HepG2 (cell line): ENCODE results near the gene TEAD1. TPM values are rescaled to one million over a fixed set of nuclear protein-coding genes. Genes with fewer than 3 reads are reported as not detected.
A peak's percentile ranks its signal among the peaks of the same experiment; 100 is the strongest.

Source experiments
- AGO2 ChIP-seq: fragments of 200-400 bp; formaldehyde crosslinking; optimal IDR thresholded peaks from 2 replicates; pipeline ENCODE3; 2017; ENCODE audit warnings: mild to moderate bottlenecking, low read depth, low read length, moderate library complexity
- ELF1 ChIP-seq: sonication (generic); formaldehyde crosslinking; IDR thresholded peaks from 2 replicates; pipeline ENCODE4 v1.4.0; 2020; ENCODE audit warnings: missing genetic modification reagents
- GLI4 ChIP-seq: sonication (generic); formaldehyde crosslinking; IDR thresholded peaks from 2 replicates; pipeline ENCODE4 v1.5.1; 2020; ENCODE audit warnings: missing genetic modification reagents, mild to moderate bottlenecking, moderate library complexity, borderline replicate concordance
- HNF4A ChIP-seq: sonication (generic); formaldehyde crosslinking; IDR thresholded peaks from 2 replicates; pipeline ENCODE4 v1.4.0; 2020; ENCODE audit warnings: missing genetic modification reagents
- IKZF5 ChIP-seq: IDR thresholded peaks from 2 replicates; pipeline ENCODE4 v1.6.1; 2018; ENCODE audit warnings: missing genetic modification reagents, mild to moderate bottlenecking, missing compliant biosample characterization
- KDM2A ChIP-seq: sonication (generic); formaldehyde crosslinking; IDR thresholded peaks from 2 replicates; pipeline ENCODE4 v1.4.0; 2020; ENCODE audit warnings: low read depth, missing genetic modification reagents, borderline replicate concordance
- MXI1 ChIP-seq: IDR thresholded peaks from 3 replicates; pipeline ENCODE4 v1.6.1; 2012; ENCODE audit warnings: low read depth, low read length, inconsistent platforms, borderline replicate concordance
- NR2C2 ChIP-seq: sonication (generic); formaldehyde crosslinking; IDR thresholded peaks from 2 replicates; pipeline ENCODE4 v1.4.0; 2020; ENCODE audit warnings: missing genetic modification reagents, mild to moderate bottlenecking, moderate library complexity, borderline replicate concordance
- POLR2AphosphoS5 ChIP-seq: IDR thresholded peaks from 2 replicates; pipeline ENCODE4 v1.6.1; 2012; ENCODE audit warnings: low read depth, low read length
- SMC3 ChIP-seq: IDR thresholded peaks from 2 replicates; pipeline ENCODE4 v1.6.1; 2011; ENCODE audit warnings: low read length, improper control_type of control experiment
- STAT5B ChIP-seq: sonication (generic); formaldehyde crosslinking; IDR thresholded peaks from 2 replicates; pipeline ENCODE4 v1.4.0; 2020; ENCODE audit warnings: missing genetic modification reagents
- STAT6 ChIP-seq: sonication (generic); formaldehyde crosslinking; IDR thresholded peaks from 2 replicates; pipeline ENCODE4 v1.4.0; 2020; ENCODE audit warnings: missing genetic modification reagents, mild to moderate bottlenecking, borderline replicate concordance
- TMF1 ChIP-seq: sonication (generic); formaldehyde crosslinking; IDR thresholded peaks from 2 replicates; pipeline ENCODE4 v1.8.1; 2022; ENCODE audit warnings: low read depth, missing genetic modification reagents
- TSC22D2 ChIP-seq: sonication (generic); formaldehyde crosslinking; IDR thresholded peaks from 2 replicates; pipeline ENCODE4 v1.5.1; 2020; ENCODE audit warnings: missing genetic modification reagents, mild to moderate bottlenecking, borderline replicate concordance
- ZNF17 ChIP-seq: sonication (generic); formaldehyde crosslinking; IDR thresholded peaks from 2 replicates; pipeline ENCODE4 v1.5.0; 2020; ENCODE audit warnings: mild to moderate bottlenecking, missing genetic modification reagents
- ZNF264 ChIP-seq: sonication (generic); formaldehyde crosslinking; IDR thresholded peaks from 2 replicates; pipeline ENCODE4 v1.4.0; 2020; ENCODE audit warnings: missing genetic modification reagents
- ZNF431 ChIP-seq: sonication (generic); formaldehyde crosslinking; IDR thresholded peaks from 2 replicates; pipeline ENCODE4 v1.9.0; 2022; ENCODE audit warnings: missing genetic modification reagents, low read depth, mild to moderate bottlenecking, borderline replicate concordance
- ZNF468 ChIP-seq: sonication (generic); formaldehyde crosslinking; IDR thresholded peaks from 2 replicates; pipeline ENCODE4 v1.8.0; 2022; ENCODE audit warnings: mild to moderate bottlenecking, moderate library complexity, missing genetic modification reagents
- ZNF501 ChIP-seq: sonication (generic); formaldehyde crosslinking; IDR thresholded peaks from 2 replicates; pipeline ENCODE4 v1.5.1; 2020; ENCODE audit warnings: mild to moderate bottlenecking, moderate library complexity, missing genetic modification reagents
- ZNF737 ChIP-seq: sonication (generic); formaldehyde crosslinking; IDR thresholded peaks from 2 replicates; pipeline ENCODE4 v1.5.0; 2020; ENCODE audit warnings: missing genetic modification reagents, mild to moderate bottlenecking, borderline replicate concordance
- ZSCAN29 ChIP-seq: sonication (generic); formaldehyde crosslinking; conservative IDR thresholded peaks from 2 replicates; pipeline ENCODE4 v1.4.0; 2020; ENCODE audit warnings: mild to moderate bottlenecking, missing genetic modification reagents
- polyA plus RNA-seq, 8 experiments: library from polyadenylated mRNA; depleted of rRNA in 3 of 8; stranded (reverse) in 7 of 8; unstranded in 1 of 8; fragments of >200 nt; fragmentation: Illumina TruSeq in 4 of 8; extraction: Trizol in 4 of 8; gene quantifications; 2 replicates each; pipeline versions ENCODE4 v1.2.1 to v1.2.3, GENCODE V29; 2011 to 2016; ENCODE audit warnings: low read depth in 4 of 8, missing spikeins in 1 of 8, mixed read lengths in 1 of 8; ENCODE audit not compliant: insufficient read depth in 1 of 8
- total RNA-seq, 5 experiments: library from RNA; depleted of rRNA; stranded (reverse); fragments of >200 nt; fragmentation: Illumina TruSeq; extraction: Trizol; gene quantifications; 2 replicates each; pipeline ENCODE4 v1.2.3, GENCODE V29; 2016; ENCODE audit warnings: low read depth in 1 of 5
- TF ChIP-seq, protein P1 (sequence below): fragments of 450-650 bp; IDR thresholded peaks from 2 replicates; pipeline ENCODE4 v1.6.1; 2017; ENCODE audit warnings: mild to moderate bottlenecking
- TF ChIP-seq, protein P2 (sequence below): IDR thresholded peaks from 2 replicates; pipeline ENCODE4 v1.6.1; 2016; ENCODE audit warnings: mild to moderate bottlenecking

The TEAD1 gene
- total and polyA plus RNA-seq, 2 of the 13 experiments (the other 11 are each of a cell fraction or from before 2014, with no cell fraction given) = 20.1 to 30.5 TPM

DNA sequence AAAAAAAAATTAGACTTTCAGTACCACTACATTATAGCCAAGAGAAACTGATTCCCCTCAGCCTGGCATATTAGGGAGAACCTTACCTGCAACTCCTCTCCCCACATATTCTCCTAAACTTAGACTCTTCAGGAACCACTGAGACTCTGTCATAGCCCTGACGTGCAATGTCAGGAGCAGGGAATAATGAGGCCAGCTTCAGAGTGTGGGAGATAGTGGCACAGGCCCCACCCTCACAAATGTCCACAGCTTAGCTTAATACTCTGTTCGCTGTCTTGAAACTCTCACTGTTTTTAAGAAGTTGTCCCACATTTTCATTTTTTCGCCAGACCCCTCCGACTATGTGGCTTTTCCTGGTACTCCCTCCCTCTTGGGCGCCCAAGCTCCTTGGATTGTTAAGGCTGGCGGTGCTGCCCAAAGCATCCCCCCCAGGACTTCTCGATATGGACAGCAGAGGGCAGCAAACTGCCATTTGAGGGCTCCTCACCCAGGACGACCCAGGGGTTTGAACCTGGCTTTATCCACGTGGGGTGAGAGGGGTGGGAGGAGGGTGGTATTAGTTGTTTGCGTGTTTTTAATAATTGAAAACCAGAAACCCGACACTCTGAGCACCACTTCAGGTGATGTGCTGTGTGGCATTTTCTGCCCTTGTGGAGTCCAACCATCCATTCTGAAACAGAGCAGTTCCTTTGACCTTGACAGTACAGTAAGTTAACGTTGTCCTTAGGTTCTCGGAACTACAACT is 289.7 kb downstream of the TEAD1 start (continued):
- peak; percentile 97 for TF ChIP-seq SMC3
- no peak for TF ChIP-seq TSC22D2 (CRISPR knock-in tag)
- TF ChIP-seq, protein P1, sequence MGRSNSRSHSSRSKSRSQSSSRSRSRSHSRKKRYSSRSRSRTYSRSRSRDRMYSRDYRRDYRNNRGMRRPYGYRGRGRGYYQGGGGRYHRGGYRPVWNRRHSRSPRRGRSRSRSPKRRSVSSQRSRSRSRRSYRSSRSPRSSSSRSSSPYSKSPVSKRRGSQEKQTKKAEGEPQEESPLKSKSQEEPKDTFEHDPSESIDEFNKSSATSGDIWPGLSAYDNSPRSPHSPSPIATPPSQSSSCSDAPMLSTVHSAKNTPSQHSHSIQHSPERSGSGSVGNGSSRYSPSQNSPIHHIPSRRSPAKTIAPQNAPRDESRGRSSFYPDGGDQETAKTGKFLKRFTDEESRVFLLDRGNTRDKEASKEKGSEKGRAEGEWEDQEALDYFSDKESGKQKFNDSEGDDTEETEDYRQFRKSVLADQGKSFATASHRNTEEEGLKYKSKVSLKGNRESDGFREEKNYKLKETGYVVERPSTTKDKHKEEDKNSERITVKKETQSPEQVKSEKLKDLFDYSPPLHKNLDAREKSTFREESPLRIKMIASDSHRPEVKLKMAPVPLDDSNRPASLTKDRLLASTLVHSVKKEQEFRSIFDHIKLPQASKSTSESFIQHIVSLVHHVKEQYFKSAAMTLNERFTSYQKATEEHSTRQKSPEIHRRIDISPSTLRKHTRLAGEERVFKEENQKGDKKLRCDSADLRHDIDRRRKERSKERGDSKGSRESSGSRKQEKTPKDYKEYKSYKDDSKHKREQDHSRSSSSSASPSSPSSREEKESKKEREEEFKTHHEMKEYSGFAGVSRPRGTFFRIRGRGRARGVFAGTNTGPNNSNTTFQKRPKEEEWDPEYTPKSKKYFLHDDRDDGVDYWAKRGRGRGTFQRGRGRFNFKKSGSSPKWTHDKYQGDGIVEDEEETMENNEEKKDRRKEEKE = no peak
- no peak for TF ChIP-seq TMF1 (CRISPR knock-in tag)
- no peak for TF ChIP-seq ZSCAN29 (CRISPR knock-in tag)
- TF ChIP-seq, protein P2, sequence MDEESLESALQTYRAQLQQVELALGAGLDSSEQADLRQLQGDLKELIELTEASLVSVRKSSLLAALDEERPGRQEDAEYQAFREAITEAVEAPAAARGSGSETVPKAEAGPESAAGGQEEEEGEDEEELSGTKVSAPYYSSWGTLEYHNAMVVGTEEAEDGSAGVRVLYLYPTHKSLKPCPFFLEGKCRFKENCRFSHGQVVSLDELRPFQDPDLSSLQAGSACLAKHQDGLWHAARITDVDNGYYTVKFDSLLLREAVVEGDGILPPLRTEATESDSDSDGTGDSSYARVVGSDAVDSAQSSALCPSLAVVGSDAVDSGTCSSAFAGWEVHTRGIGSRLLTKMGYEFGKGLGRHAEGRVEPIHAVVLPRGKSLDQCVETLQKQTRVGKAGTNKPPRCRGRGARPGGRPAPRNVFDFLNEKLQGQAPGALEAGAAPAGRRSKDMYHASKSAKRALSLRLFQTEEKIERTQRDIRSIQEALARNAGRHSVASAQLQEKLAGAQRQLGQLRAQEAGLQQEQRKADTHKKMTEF = peak; percentile 56; the same call in 1 of the 2 replicates
- no peak for TF ChIP-seq POLR2AphosphoS5
- peak; percentile 48; the same call in 1 of the 2 replicates for TF ChIP-seq KDM2A (CRISPR knock-in tag)
- TF ChIP-seq NR2C2 (CRISPR knock-in tag) = no peak
- no peak for TF ChIP-seq HNF4A (CRISPR knock-in tag)
- TF ChIP-seq STAT5B = no peak
- TF ChIP-seq ZNF468 (CRISPR knock-in tag) = no peak
- no peak for TF ChIP-seq ZNF264 (CRISPR knock-in tag)
- peak; percentile 26; the same call in 1 of the 2 replicates for TF ChIP-seq ZNF501
- no peak for TF ChIP-seq MXI1
- 0 out of 2 replicates have a peak, but pooled peaks have one; percentile 30 for TF ChIP-seq IKZF5 (CRISPR knock-in tag)
- TF ChIP-seq ZNF737 (CRISPR knock-in tag) = no peak
- TF ChIP-seq ELF1 (CRISPR knock-in tag) = peak; percentile 37; the same call in 1 of the 2 replicates
- TF ChIP-seq GLI4 (CRISPR knock-in tag) = no peak
- no peak for TF ChIP-seq ZNF17
- no peak for TF ChIP-seq AGO2
- no peak for TF ChIP-seq ZNF431
- TF ChIP-seq STAT6 (CRISPR knock-in tag) = no peak
